NT2/D1 (cell line): Measurements from ENCODE around the gene LAD1.

Experiments used
- YY1 ChIP-seq: IDR thresholded peaks from 2 replicates; pipeline ENCODE4 v1.6.1; 2011; ENCODE audit not compliant: insufficient read length, insufficient read depth
- ZNF274 ChIP-seq: IDR thresholded peaks from 2 replicates; pipeline ENCODE4 v1.6.1; 2011; ENCODE audit warnings: mild to moderate bottlenecking, low read depth, low read length

DNA sequence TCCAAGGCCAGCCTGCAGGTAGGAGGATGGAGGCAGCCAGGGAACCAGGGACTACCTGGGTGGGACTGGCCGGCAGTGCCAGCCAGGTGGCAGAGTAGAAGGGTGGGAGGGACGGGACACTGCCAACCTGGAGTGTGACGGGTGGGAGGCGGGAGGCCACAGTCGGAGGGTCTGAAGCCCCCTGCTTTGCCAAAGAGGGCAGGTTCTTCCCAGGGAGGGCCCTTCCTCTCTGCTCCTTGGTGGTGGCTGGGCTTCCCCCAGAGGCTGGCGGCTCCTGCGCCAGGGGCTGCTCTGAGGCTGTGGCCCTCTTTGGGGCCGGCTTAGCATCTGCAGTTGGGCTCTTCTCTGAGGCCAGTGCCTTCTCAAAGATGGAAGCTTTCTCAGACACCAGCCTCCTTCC lies 12.9 kb downstream of the LAD1 start:
- no peak for TF ChIP-seq YY1
- TF ChIP-seq ZNF274, result no peak
